ENCODE results near the gene ARR3. TPM values are rescaled to one million over a fixed set of nuclear protein-coding genes. Genes with fewer than 3 reads are reported as not detected.

The ARR3 gene
- not detected in 2 replicates for polyA plus RNA-seq (2013)

GRCh38 chrX:70268034-70268433 lies at the start of gene ARR3:
TSS of gene ARR3 (plus strand) at chrX:70268334. CDS start at chrX:70269386, 1,052 bp downstream.
- Histone ChIP-seq H4K8ac (ENCODE audit: low read depth, low read length) (no peak within 1 kb of the TSS), H2BK120ac (ENCODE audit: insufficient read depth, low read length, poor library complexity) (no peak within 1 kb of the TSS), H2BK5ac (ENCODE audit: low read depth, low read length, poor library complexity) (no peak within 1 kb of the TSS), H3K18ac (ENCODE audit: low read length) (no peak within 1 kb of the TSS), H3K4me2 (ENCODE audit: low read length) (no peak within 1 kb of the TSS), H3K4me1 (ENCODE audit: control insufficient read depth in 1 of 2, insufficient read depth in 2 of 2, low read length in 2 of 2) (no peaks in the 10 kb centered on the region), H3K36me3 (ENCODE audit: control insufficient read depth in 1 of 2, insufficient read depth in 2 of 2, low read length in 2 of 2) (no peaks in the 10 kb centered on the region), H3K79me2 (ENCODE audit: control insufficient read depth, insufficient read depth, low read length, poor library complexity) (no peaks in the 10 kb centered on the region), H3K79me1 (ENCODE audit: low read length) (no peaks in the 10 kb centered on the region), H3K27ac (ENCODE audit: low read depth, low read length) (no peak within 1 kb of the TSS), H2BK12ac (ENCODE audit: low read length) (no peak within 1 kb of the TSS), H2AFZ (ENCODE audit: insufficient read depth, low read length, poor library complexity) (no peak within 1 kb of the TSS), H2AK5ac (ENCODE audit: low read length) (no peak within 1 kb of the TSS), H4K12ac (ENCODE audit: low read depth, low read length) (no peak within 1 kb of the TSS), H3K27me3 (ENCODE audit: insufficient read depth, low read length) (no peaks in the 10 kb centered on the region), H3K9me3 (ENCODE audit: insufficient read depth, low read depth, low read length) (no peaks in the 10 kb centered on the region), H3K9ac (ENCODE audit: low read length) (no peak within 1 kb of the TSS), H3K14ac (ENCODE audit: low read length) (no peak within 1 kb of the TSS), H4K91ac (ENCODE audit: low read depth, low read length) (no peak within 1 kb of the TSS), H3K4me3 (ENCODE audit: low read depth, low read length) (no peak within 1 kb of the TSS), H3K23ac (ENCODE audit: low read length) (no peak within 1 kb of the TSS), H3K4ac (ENCODE audit: low read depth, low read length) (no peak within 1 kb of the TSS)
- no peak for DNase-seq

- Histone ChIP-seq H3K18ac (ENCODE audit: low read length) (no peak overlapping the region), H2BK120ac (ENCODE audit: insufficient read depth, low read length, poor library complexity) (no peak overlapping the region), H3K79me1 (ENCODE audit: low read length) (no peaks in the 10 kb centered on the region), H4K91ac (ENCODE audit: low read depth, low read length) (no peak overlapping the region), H2BK5ac (ENCODE audit: low read depth, low read length, poor library complexity) (no peak overlapping the region), H3K27me3 (ENCODE audit: insufficient read depth, low read length) (no peaks in the 10 kb centered on the region), H4K8ac (ENCODE audit: low read depth, low read length) (no peak overlapping the region), H2BK12ac (ENCODE audit: low read length) (no peak overlapping the region), H4K12ac (ENCODE audit: low read depth, low read length) (no peak overlapping the region), H3K4ac (ENCODE audit: low read depth, low read length) (no peak overlapping the region), H3K9me3 (ENCODE audit: insufficient read depth, low read depth, low read length) (no peaks in the 10 kb centered on the region), H3K27ac (ENCODE audit: low read depth, low read length) (no peak overlapping the region), H3K23ac (ENCODE audit: low read length) (no peak overlapping the region), H2AK5ac (ENCODE audit: low read length) (no peak overlapping the region), H3K14ac (ENCODE audit: low read length) (no peak overlapping the region), H3K9ac (ENCODE audit: low read length) (no peak overlapping the region), H2AFZ (ENCODE audit: insufficient read depth, low read length, poor library complexity) (no peak overlapping the region), H3K4me2 (ENCODE audit: low read length) (no peak overlapping the region), H3K4me3 (ENCODE audit: low read depth, low read length) (no peak overlapping the region), H3K79me2 (ENCODE audit: control insufficient read depth, insufficient read depth, low read length, poor library complexity) (no peaks in the 10 kb centered on the region), H3K36me3 (ENCODE audit: control insufficient read depth in 1 of 2, insufficient read depth in 2 of 2, low read length in 2 of 2) (no peaks in the 10 kb centered on the region), H3K4me1 (ENCODE audit: control insufficient read depth in 1 of 2, insufficient read depth in 2 of 2, low read length in 2 of 2) (no peaks in the 10 kb centered on the region)
- WGBS (ENCODE audit: extremely low coverage, insufficient coverage, insufficient read length) = no CpG with 5 or more reads among the region's 5 CpGs
- peak; percentile 47 to 69 for DNase-seq
Measured at GRCh38 chrX:70219938-70220764, 48.0 kb upstream of the ARR3 start.

- H3K9ac ChIP-seq (ENCODE audit: low read length) = no peak overlapping the region
- H3K14ac ChIP-seq (ENCODE audit: low read length) = no peak overlapping the region
- H3K27ac ChIP-seq (ENCODE audit: low read depth, low read length) = no peak overlapping the region
- H3K4me2 ChIP-seq (ENCODE audit: low read length) = no peak overlapping the region
- no peaks in the 10 kb centered on the region for H3K4me1 ChIP-seq (ENCODE audit: control insufficient read depth in 1 of 2, insufficient read depth in 2 of 2, low read length in 2 of 2)
- no peaks in the 10 kb centered on the region for H3K9me3 ChIP-seq (ENCODE audit: insufficient read depth, low read depth, low read length)
- no peak overlapping the region for H4K8ac ChIP-seq (ENCODE audit: low read depth, low read length)
- H3K79me1 ChIP-seq (ENCODE audit: low read length) = no peaks in the 10 kb centered on the region
- H3K36me3 ChIP-seq (ENCODE audit: control insufficient read depth in 1 of 2, insufficient read depth in 2 of 2, low read length in 2 of 2) = no peaks in the 10 kb centered on the region
- no peak overlapping the region for H2BK120ac ChIP-seq (ENCODE audit: insufficient read depth, low read length, poor library complexity)
- H3K4me3 ChIP-seq (ENCODE audit: low read depth, low read length) = no peak overlapping the region
- no peak overlapping the region for H3K23ac ChIP-seq (ENCODE audit: low read length)
- no peak overlapping the region for H2BK12ac ChIP-seq (ENCODE audit: low read length)
- DNase-seq = no peak
- no peaks in the 10 kb centered on the region for H3K79me2 ChIP-seq (ENCODE audit: control insufficient read depth, insufficient read depth, low read length, poor library complexity)
- no peak overlapping the region for H4K12ac ChIP-seq (ENCODE audit: low read depth, low read length)
- no peaks in the 10 kb centered on the region for H3K27me3 ChIP-seq (ENCODE audit: insufficient read depth, low read length)
- no peak overlapping the region for H2AFZ ChIP-seq (ENCODE audit: insufficient read depth, low read length, poor library complexity)
- no peak overlapping the region for H2BK5ac ChIP-seq (ENCODE audit: low read depth, low read length, poor library complexity)
- no peak overlapping the region for H3K18ac ChIP-seq (ENCODE audit: low read length)
- H3K4ac ChIP-seq (ENCODE audit: low read depth, low read length) = no peak overlapping the region
- no peak overlapping the region for H2AK5ac ChIP-seq (ENCODE audit: low read length)
- no peak overlapping the region for H4K91ac ChIP-seq (ENCODE audit: low read depth, low read length)
Measured at GRCh38 chrX:70226048-70226447, 42.1 kb upstream of the ARR3 start.

- Histone ChIP-seq H3K9ac (ENCODE audit: low read length) (no peak overlapping the region), H2AK5ac (ENCODE audit: low read length) (no peak overlapping the region), H3K27ac (ENCODE audit: low read depth, low read length) (no peak overlapping the region), H3K4ac (ENCODE audit: low read depth, low read length) (no peak overlapping the region), H3K36me3 (ENCODE audit: control insufficient read depth in 1 of 2, insufficient read depth in 2 of 2, low read length in 2 of 2) (no peaks in the 10 kb centered on the region), H3K4me3 (ENCODE audit: low read depth, low read length) (no peak overlapping the region), H3K27me3 (ENCODE audit: insufficient read depth, low read length) (no peaks in the 10 kb centered on the region), H3K9me3 (ENCODE audit: insufficient read depth, low read depth, low read length) (no peaks in the 10 kb centered on the region), H3K14ac (ENCODE audit: low read length) (no peak overlapping the region), H3K4me1 (ENCODE audit: control insufficient read depth in 1 of 2, insufficient read depth in 2 of 2, low read length in 2 of 2) (no peaks in the 10 kb centered on the region), H4K8ac (ENCODE audit: low read depth, low read length) (no peak overlapping the region), H2BK5ac (ENCODE audit: low read depth, low read length, poor library complexity) (no peak overlapping the region), H2BK12ac (ENCODE audit: low read length) (no peak overlapping the region), H2BK120ac (ENCODE audit: insufficient read depth, low read length, poor library complexity) (no peak overlapping the region), H3K18ac (ENCODE audit: low read length) (no peak overlapping the region), H3K79me2 (ENCODE audit: control insufficient read depth, insufficient read depth, low read length, poor library complexity) (no peaks in the 10 kb centered on the region), H3K79me1 (ENCODE audit: low read length) (no peaks in the 10 kb centered on the region), H4K12ac (ENCODE audit: low read depth, low read length) (no peak overlapping the region), H3K23ac (ENCODE audit: low read length) (no peak overlapping the region), H2AFZ (ENCODE audit: insufficient read depth, low read length, poor library complexity) (no peak overlapping the region), H4K91ac (ENCODE audit: low read depth, low read length) (no peak overlapping the region), H3K4me2 (ENCODE audit: low read length) (no peak overlapping the region)
- no peak for DNase-seq
- WGBS (ENCODE audit: extremely low coverage, insufficient coverage, insufficient read length) = no CpG with 5 or more reads among the region's 2 CpGs
Measured at GRCh38 chrX:70226687-70227086, 41.4 kb upstream of the ARR3 start.
